Medulla oblongata (tissue), 1 donor: ENCODE data around the gene TMEM30A.

Source experiments
- DNase-seq: peaks from one replicate; pipeline ENCODE4 v3.0.0-alpha.2; 2015; ENCODE audit errors: extremely low spot score

The TMEM30A gene

DNA sequence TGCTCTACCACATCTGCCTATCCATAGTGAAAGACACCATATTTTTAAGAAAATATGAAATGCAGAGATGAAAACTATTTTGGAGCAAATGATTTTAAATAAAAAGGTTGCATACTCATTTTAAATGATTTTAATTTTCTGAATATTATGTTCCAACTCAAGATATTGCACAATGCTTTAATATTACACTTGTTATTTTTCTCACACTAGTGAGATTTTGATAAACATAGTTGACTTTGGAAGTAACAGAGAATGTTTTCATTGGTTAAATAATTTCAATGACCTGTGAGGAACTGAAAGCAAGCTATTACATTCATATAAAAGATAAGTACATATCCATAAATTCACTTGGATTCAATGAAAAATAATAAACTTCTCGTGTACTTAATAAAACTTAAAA is 7.2 kb upstream of the TMEM30A start:
- no peak for DNase-seq

DNA sequence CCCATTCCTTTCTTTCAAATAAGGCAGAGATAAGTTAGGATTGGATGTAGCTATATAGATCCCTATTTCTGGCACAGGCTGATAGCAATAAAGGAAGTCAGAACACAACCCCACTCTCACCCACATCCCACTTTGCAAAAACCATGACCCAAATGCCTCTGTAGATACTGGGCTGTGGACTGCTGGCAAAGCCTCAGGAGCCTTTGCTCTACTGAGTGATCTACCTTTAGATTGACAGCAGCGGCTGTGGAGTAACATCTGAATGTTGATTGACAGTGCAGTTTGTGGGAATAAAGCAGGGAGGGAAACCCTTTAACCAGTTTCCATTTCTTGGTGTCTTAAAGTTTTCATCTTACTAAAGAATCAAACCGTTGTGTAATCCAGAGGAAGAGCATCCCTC is 6.7 kb upstream of the TMEM30A start:
- DNase-seq: no peak

DNA sequence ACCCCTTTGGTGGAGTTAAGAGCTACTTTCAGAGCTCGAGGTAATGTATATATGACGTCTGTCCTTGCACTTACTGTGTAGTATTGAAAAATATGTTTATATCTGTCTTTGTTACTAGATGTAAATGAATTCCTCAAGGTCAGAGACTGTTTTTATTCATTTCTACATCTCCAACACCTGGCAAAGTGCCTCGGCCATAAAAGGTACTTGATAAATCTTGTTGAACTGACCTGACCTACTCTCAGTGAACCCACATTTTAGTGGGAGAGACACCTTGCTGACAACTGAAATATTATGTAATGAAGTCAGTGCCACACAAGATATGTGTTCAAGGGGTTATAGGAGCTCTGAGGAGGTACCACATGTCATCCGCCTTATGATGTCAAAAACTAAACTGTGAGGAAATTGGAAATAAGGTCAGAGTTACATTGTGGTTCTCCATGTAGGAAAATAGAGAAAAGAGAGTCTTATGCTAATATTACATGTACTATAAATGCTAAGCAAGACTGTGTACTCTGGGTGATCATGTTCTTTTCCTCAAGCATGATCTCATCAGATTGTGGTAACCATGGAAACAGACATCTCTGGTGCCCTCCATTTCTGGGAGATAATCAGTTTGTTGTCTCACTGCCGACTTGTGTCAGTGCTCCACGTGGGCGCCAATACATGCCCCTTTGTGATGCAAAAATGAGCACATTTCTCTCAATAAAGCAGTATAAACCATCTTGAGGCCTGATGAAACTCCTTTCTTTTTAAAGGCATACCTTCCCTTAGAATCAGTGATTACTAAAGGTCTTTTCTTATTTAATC is 5.7 kb upstream of the TMEM30A start:
- DNase-seq: peak; percentile 87

DNA sequence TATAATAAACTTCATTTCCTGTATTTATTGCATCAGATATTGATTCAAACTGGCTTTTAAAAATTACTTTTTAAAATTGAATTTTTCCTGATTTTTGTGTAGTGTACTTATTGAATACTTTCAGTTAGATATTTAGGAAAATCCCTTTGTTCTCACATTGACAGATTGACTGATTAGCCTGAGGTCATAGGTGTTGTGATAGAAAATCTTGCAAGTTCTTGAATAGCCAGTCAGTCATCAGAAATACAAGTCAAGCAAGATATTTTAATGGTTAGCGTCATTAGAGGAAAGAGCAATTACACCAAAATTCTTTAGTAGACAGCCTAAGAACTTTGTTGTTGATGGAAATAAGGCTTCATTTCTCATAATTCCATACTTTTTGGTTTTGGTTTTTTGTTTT is 3.4 kb upstream of the TMEM30A start:
- no peak for DNase-seq

DNA sequence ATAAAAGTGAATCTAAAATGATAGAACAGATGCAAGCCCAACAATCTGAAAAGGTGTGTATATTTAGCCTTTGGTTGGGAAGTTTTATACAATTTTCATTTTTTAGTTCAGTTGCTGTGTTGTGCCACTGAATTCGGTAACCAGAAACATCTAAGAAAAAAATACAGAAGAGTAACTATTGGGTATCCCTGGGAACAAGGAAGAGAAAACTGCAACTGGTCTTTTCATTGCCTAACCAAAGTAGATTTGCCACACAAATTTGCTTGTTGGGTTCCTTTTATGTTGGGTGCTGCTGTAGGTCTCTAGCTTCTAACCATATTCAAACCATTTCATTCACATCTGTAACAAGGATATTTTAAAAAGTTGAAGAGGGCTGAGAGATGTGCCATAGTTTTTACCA is 2.8 kb upstream of the TMEM30A start:
- DNase-seq: no peak

DNA sequence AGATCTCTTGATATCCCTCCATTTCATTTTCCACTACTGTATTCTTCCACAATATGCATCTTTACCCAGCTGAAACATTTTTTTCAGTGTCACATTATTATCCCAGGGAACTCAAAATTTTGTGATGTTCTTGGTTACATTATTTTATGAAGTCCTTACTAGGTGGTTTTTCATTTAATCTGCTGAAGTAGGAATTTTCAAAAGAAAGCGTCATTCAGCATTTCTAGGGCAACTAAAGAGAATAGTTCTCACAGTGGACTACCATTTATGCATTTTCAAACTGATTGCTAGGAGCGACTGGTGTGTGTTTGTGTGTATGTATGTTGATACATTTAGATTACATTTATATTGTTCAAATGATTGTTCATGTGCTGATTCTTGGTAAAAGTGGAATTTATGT is 2.4 kb upstream of the TMEM30A start:
- DNase-seq: no peak

DNA sequence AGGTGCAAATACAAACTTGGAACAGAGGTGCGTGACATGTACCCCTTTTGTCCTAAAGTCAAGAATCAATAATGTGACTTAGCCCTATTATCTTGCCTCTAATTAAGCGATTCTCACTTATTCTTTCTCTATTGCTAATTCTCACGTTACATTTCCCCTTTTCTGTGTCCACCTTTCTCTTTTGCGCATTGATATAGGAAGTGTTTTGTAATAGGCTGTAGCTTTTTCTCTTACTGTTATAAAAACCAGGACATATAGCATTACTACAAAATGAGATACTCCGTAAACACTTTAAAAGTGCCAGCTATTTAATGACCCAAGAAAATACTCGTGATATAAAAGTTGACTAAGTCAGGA is 669 bp upstream of the TMEM30A start:
- no peak for DNase-seq

DNA sequence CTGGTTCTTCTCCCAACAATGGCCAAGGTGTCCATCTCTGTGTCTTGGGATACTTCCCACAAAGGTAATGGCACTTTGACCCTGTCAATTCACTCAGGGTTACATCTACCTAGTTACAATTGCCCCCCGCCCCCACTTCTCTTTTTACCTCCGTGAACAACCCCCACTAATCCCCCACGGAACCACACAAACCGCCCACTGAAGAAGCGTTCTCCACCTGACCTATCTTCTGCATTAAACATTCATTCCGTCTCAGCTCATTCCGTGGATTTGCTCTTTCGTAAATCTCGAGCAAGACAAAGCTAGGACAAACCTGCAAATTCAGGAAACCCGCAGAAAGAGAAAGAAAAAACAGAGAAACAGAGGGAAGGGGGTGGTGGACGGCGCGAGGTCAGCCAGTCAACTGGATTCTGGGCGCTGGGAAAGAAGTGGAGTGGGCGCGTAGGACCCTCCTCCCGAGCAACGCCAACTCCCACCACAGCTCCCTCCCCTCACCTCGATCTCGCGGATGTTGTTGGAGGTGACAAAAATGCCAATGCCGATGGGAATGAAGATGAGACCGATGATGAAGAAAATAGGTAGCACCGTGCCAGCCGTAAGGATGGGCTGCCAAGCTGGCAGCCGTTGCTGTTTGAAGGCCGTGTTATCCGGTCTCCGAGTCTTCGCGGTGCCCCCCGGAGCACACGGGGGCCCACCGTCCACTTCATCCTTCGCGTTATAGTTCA is 523 bp downstream of the TMEM30A start:
- DNase-seq: peak; percentile 19

DNA sequence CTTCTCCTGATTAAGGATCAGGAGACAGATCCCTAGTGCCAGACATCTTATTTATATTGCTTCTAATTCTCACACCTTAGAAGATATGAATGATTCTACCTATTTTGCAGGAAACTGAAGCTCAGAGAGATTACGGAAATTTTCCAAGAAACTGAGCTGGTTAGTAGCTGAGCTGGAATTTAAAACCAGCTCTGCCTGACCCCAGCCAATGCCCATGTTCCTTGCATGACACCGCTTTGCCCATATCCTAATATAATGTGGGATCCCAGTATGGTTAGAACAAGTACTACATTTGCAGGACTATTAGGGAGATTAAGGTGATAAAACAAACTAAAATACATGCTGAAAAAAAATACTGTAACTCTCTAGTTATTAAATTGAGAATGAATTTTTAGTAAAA is 1.9 kb downstream of the TMEM30A start:
- DNase-seq: no peak

DNA sequence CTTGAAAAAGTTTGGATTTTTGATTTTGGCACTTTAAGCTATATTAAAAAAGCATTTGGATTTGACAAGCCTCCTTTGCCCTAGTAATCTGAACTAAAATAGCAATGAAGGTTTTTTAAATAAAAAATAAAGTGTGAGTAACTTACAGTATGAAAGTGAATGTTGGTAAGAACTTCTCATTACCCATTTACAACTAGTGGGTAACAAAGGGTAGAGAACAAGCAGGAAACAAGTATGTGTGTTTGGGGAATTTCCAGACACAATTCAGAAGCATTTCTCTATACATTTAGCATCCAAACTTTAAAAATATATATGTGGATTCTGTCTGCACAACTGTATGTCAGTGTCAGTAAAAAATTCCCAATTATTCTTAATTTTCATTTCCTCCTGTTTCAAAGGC is 2.9 kb downstream of the TMEM30A start:
- DNase-seq: no peak

DNA sequence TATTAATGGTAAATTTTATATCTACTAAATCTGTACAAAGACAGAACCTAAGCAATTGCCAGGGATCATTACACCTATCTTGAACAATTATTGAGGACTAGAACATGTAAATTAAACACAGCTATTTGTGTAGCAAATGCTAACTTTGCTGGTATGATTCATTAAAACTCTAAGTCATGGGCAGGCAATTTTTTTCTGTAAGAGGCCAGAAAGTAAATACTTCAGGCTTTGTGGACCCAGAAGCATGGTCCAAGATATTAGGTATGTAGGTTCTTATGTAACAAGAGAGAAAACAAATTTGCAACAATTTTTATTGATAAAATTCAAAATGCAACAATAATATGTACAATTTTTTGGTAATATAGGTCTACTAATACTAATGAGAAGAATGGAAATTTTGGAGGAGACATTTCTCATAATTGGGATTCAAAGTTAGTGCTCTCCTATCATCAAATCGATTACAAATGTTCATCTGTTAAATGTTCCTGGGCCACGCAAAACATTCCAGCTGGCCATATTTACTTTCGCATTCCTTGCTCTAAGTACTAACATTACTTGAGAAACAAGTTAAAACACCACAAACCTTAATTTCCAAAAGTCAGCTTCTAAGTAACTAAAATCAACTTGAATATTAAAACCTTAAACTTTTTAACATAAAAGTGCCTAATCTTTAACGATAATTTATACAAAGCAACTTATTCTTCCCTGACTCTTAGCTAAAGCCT is 4.3 kb downstream of the TMEM30A start:
- no peak for DNase-seq

DNA sequence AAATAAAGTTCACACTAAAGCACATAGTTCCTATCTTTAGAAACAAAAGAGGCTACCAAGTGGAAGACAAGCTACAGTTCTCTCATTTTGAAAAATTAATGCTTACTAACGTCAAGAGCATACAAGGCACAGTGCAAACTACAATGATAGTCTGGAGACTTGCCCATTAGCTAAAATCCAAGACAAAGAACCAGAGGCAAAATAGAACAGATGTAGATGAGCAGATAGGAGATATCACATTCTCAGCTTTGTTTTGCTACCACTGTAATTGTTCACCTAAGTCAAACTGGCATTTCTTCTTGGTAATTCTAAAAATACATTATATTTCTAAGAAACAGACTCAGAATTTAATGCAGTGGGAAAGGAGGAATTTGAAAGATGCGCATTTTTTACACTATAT is 5.2 kb downstream of the TMEM30A start:
- DNase-seq: no peak

DNA sequence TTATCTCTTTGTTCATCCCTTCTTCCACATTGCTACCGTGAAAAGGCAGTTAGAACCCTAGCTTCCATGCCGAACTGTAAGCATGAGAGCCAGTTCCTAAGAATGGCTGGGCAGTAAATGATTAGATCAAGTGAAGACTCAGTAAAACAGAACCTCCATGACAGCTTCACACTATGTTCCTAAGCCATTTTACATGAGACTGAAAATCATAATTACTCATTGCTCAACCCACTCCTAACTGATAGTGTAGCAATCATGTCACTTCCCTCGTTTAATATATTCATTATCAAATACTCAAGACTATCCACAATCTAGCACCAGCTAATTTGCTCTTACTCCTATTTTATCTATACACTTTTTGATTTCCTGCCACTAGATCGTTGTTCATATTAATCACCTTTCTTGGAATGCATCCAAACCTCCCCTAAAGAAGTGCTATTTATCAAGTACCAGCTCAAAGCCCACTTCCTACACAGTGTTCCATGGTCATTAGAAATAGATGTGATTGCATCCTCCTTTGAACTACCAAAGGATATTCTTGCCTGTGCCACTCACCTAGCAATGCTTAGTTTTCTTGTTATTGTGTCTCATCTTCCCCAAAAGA is 6.0 kb downstream of the TMEM30A start:
- no peak for DNase-seq

DNA sequence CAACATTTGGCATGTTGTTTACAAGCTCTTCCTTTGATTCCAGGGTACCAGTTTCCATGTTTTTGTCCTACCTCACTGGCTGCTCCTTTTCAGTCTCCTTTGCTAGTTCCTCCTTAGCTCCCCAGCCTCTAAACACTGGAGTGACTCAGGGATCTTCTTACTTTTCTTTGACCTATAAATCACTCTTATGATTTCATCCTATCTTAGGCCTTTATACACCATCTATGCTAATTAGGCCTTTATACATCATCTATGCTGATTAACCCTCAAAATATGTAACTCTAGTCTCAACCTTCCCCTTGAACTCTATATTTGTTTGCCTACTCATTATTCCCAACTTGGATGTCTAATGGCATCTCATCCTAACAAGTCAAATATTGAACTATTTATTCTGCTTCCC is 9.5 kb downstream of the TMEM30A start:
- no peak for DNase-seq

DNA sequence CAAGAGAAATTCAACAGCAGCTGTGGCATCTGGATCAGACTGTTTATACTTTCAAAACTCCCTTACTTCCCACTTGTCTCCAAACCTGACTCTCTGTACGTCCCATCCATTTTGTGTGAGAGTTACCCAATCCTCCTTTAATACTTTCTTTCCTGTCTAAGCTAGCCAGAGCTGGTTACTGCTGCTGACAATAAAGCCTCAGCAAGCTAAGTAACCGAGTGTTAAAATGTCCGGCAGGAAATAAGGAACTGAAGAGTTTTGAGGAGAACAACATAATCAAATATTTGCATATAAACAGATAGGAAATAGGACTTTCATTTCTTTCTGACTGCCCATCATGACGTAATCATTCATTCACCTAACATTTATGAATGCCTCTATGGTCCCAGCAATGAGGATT is 11.6 kb downstream of the TMEM30A start:
- DNase-seq: no peak

DNA sequence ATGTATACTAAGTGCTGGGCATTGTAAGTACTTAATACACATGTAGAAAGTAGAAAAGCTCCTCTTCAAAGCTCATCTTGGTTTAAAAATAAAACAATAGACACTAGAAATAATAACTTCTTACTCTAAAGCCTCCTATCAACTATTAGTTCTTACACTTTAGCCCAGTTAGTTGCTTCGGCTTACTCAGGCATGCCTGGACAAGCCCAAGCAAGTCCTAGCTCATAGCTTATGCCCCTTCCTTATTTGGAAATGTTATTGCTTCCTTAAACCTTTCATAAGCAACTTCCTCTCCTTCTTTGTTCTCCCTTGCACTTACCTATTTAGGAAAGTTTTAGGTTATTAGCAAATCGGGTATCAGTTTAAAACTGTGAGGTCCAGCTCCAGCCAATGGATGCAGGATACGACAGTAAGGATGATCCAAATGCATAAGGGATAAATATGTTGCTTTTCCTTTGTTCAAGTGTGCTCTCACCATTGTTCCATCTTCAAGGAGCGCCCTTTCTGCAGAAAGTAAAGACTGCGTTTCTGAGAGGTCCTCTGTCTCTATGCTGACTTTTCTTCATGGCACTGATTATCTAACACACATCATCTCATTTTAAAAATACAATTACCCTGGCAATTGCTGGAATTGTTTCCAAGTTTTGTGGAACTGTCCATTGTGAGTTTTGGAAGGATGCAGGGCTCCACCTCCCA is 12.3 kb downstream of the TMEM30A start:
- no peak for DNase-seq

DNA sequence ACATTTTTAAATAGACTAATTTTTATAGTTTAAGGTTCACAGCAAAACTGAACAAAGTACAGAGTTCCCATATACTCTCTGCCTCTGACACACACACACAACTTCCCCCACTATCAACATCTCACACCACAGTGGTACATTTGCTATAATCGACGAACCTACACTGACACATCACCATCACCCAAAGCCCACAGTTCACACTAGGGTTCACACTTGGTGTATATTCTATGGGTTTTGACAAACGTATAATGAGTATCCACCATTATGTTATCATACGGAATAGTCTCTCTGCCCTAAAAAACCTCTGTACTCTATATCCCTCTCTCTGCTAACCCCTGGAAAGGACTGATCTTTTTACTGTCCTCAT is 15.6 kb downstream of the TMEM30A start:
- no peak for DNase-seq

DNA sequence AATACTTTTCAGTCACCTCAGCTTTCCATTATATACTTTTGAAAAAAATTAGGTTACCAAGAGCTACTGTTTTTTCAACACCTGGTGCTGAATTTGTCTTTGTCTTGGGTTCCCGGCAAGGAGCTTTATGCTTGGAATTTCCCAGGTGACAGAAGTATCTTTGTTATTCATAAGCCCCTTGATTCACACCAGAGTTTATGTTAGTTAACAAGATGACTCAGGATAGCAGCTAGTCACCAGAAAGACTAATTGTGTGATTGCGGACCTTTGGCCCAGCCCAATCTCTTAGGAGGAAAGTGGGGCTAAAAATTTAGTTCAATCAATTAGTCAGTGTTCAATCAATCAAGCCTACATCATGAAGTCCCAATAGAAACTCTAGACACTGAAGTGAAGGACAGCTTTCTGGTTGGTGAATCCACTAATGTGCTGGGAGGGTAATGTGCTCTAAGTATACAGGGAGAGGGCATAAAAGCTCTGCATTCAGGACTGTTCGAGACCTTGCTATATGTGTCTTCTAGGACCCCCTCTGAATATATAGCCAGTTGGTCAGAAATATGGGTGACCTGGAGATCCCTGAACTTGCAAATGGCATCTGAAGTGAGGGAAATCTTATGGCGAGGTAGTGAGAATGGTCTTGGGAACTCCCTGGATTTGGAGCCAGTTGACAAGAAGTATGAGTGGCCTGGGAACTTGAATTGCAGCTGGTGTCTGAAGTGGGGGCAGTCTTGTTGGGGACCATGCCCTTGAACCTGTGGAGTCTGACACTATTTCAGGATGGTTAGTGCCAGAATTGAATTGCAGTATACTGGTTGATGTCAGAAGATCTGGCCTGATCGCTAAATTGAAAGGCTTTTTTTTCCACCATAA is 16.2 kb downstream of the TMEM30A start:
- DNase-seq: no peak

DNA sequence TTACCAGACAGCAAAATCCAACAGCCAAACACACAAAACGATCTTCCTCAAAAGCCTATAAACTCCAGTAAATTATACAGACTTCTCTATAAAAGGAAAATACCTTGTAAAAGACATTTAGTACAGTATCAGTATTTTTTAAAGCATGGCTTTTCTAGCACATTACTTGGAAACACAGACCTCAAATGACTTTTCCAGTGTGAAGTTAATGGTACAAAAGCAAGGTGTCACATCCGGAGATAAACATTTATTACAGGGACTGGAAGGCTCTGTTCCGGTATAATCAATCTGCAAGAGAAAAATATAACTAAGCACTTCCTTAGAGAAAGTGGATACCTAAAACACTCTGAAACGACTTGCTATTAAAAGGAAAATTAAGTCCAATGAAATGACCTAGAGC is 17.1 kb downstream of the TMEM30A start:
- no peak for DNase-seq

DNA sequence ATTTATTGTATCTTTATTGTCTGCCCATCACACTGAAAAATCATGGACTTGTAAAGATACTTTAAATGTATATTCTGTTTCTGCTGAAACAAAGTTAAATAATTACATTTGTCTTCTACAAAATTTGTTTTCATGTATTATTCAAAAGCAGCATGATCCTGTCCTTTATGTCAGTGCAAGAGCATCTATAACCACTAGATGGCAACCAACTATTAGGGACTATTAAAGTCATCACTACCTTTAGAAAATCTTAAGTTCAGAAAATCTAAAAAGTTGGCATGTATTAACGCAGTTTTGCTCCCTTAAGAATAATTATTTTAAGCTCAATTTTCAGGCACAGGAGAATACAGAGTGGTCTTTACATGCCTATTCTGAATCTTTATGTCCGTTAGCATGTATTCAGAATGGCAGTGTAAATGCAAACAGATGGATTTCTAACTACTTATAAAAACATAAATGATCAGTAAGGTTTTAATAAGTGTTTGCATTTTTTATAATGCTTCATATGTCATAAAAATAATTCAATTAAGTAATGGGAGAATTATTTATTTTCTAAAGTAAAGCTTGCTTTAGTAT is 17.8 kb downstream of the TMEM30A start:
- peak; percentile 71 for DNase-seq

DNA sequence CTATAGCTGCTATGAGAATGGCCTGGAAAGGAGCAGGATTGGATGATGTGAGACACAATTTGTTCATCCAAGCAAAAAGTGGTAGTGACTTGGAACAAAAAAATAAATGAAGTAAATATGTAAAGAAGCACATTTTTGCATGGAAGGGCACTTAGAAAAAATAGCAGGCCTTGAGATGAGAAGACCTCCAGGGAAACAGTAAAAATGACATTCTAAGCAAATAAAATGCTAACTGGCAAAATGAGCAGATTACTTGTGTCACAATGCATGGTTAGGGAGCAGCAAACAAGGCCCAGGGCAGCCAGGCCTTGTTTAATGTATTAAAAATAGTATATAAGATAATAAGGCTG is 21.2 kb downstream of the TMEM30A start:
- no peak for DNase-seq
